RPMI7951 (cell line): ENCODE measurements around the gene ALPP. TPM values are rescaled to one million over a fixed set of nuclear protein-coding genes. Genes with fewer than 3 reads are reported as not detected.
"Not testable (repeated sequence)": the region's sequence is repeated elsewhere in the genome, so short reads cannot be mapped to it uniquely, and the experiment has no call there.

Source experiments
- DNase-seq: peaks from one replicate; pipeline ENCODE4 v3.0.0-alpha.2; 2012; ENCODE audit warnings: low read depth
- total RNA-seq: library from RNA; depleted of rRNA; stranded (reverse); fragments of >200 nt; shearing (Covaris generic); gene quantifications from 2 replicates; pipeline ENCODE4 v1.2.3, GENCODE V29; 2014

The ALPP gene
- total RNA-seq, 1 experiment from 2014 or later: not detected

GRCh38 chr2:232341061-232341738 is 37.4 kb upstream of the ALPP start:
- DNase-seq: no peak

- DNase-seq: no peak
Observed at GRCh38 chr2:232341739-232342126, 36.8 kb upstream of the ALPP start.

- no peak for DNase-seq
Observed at GRCh38 chr2:232342635-232343565, 35.7 kb upstream of the ALPP start.

GRCh38 chr2:232343821-232344220 is 34.7 kb upstream of the ALPP start:
- DNase-seq: no peak

- DNase-seq: no peak
Observed at GRCh38 chr2:232345251-232345650, 33.3 kb upstream of the ALPP start.

GRCh38 chr2:232347369-232347768 is 31.2 kb upstream of the ALPP start:
- DNase-seq: no peak

GRCh38 chr2:232348936-232349335 is 29.6 kb upstream of the ALPP start:
- no peak for DNase-seq

GRCh38 chr2:232349546-232349945 is 29.0 kb upstream of the ALPP start:
- no peak for DNase-seq

- DNase-seq: no peak
Observed at GRCh38 chr2:232349946-232350635, 28.5 kb upstream of the ALPP start.

GRCh38 chr2:232350804-232351685 is 27.5 kb upstream of the ALPP start:
- no peak for DNase-seq

- no peak for DNase-seq
Observed at GRCh38 chr2:232351686-232352510, 26.7 kb upstream of the ALPP start.

GRCh38 chr2:232352511-232353091 is 25.9 kb upstream of the ALPP start:
- DNase-seq: no peak

GRCh38 chr2:232353096-232353495 is 25.5 kb upstream of the ALPP start:
- no peak for DNase-seq

GRCh38 chr2:232353660-232354059 is 24.9 kb upstream of the ALPP start:
- no peak for DNase-seq

- DNase-seq: no peak
Observed at GRCh38 chr2:232354069-232354468, 24.5 kb upstream of the ALPP start.

- DNase-seq: no peak
Observed at GRCh38 chr2:232361646-232362045, 16.9 kb upstream of the ALPP start.

- DNase-seq: no peak
Observed at GRCh38 chr2:232362174-232362900, 16.2 kb upstream of the ALPP start.

GRCh38 chr2:232363064-232363783 is 15.3 kb upstream of the ALPP start:
- not testable (repeated sequence) for DNase-seq
